Mammary epithelial cell (primary cell): ENCODE data around the gene CDKN2A.

Experiments
- EZH2 ChIP-seq: IDR thresholded peaks from 2 replicates; pipeline ENCODE4 v1.6.1; 2012; ENCODE audit warnings: low read length, inconsistent platforms, borderline replicate concordance
- TF ChIP-seq, protein P1 (sequence below), 2 donors: IDR thresholded peaks in 1 of 2; conservative IDR thresholded peaks in 1 of 2; 2 replicates each; pipeline ENCODE4 v1.5.1; 2011 to 2012; ENCODE audit warnings: inconsistent platforms in 2 of 2, low read length in 2 of 2, mild to moderate bottlenecking in 2 of 2, control low read depth in 1 of 2, low read depth in 1 of 2; ENCODE audit not compliant: insufficient read depth in 1 of 2; ENCODE audit errors: extremely low read depth in 1 of 2

DNA sequence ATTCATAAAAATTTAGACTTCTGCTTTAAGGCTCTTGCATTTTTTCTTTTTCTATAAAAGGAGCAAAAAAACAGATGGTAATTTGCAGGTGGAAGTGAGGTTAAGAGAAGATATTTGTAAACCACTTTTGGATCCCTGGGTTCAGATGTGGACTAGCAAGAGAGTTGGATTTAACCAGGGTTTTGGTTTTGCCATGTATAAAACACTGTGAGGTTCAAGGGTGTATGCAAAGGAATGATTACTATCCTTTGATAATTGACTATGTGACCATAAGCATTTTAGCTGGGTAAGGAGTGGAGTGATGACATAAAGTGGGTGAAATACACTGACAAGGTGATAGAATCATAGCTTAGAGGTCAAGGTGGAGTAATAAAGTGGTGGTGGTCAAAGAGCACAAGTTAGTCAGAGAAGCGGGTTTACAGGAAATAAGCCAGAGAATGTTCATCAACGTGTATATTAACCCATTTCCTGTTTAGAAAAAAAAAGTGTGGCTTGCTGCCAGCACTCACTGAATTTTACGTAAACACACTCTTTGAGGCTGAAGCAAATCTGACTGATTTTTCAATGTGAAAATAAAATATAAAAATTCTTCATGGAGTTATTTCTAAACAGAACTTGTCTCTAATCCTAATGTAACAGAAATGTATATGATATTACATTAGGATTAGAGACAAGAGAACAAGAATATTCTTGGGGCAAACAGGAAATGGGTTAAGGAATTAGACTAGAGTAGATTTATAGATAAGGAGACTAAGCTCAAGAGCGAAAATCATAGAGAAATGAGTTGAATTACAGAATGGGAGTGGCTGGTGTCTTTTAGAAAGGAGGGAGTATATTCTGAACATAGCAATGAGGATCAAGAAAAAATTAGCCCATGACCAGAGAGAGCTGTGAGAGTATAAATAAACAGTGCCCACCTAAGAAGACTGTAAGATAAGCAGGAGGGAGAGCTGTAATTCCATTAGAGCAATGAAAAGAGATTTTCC, 74.5 kb downstream of the CDKN2A start:
- TF ChIP-seq, protein P1, sequence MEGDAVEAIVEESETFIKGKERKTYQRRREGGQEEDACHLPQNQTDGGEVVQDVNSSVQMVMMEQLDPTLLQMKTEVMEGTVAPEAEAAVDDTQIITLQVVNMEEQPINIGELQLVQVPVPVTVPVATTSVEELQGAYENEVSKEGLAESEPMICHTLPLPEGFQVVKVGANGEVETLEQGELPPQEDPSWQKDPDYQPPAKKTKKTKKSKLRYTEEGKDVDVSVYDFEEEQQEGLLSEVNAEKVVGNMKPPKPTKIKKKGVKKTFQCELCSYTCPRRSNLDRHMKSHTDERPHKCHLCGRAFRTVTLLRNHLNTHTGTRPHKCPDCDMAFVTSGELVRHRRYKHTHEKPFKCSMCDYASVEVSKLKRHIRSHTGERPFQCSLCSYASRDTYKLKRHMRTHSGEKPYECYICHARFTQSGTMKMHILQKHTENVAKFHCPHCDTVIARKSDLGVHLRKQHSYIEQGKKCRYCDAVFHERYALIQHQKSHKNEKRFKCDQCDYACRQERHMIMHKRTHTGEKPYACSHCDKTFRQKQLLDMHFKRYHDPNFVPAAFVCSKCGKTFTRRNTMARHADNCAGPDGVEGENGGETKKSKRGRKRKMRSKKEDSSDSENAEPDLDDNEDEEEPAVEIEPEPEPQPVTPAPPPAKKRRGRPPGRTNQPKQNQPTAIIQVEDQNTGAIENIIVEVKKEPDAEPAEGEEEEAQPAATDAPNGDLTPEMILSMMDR (conservative IDR thresholded peaks at IDR 0.05 in 1 of 2, IDR thresholded peaks at IDR 0.05 in 1 of 2; ENCODE audit: extremely low read depth in 1 of 2, insufficient read depth in 1 of 2, low read depth in 1 of 2, low read length in 2 of 2) = no peak
- no peak for TF ChIP-seq EZH2
